Naive thymus-derived CD8-positive, alpha-beta T cell (primary cell): ENCODE measurements around the gene LRCOL1. TPM values are rescaled to one million over a fixed set of nuclear protein-coding genes. Genes with fewer than 3 reads are reported as not detected.

ENCODE experiments used
- ATAC-seq, 2 donors: fragments of 150-1000 bp; cut with Tn5 transposase in 1 of 2; sonication (Bioruptor Pico), chemical (Tn5 transposase) in 1 of 2; 1 replicate in 1 of 2; 2 replicates in 1 of 2; pipeline ENCODE4 v1.10.0; 2021; ENCODE audit warnings: mild to moderate bottlenecking in 2 of 2, moderate library complexity in 2 of 2
- POLR2A ChIA-PET: fragments of 350-600 bp; sonication (Branson Sonifier 250); formaldehyde crosslinking; loops from one replicate; lab custom pipeline; 2021; ENCODE audit warnings: antibody characterized with exemption; lab: Charles Lee
- DNase-seq, 10 donors: peaks; one replicate each; pipeline versions ENCODE4 v3.0.0 to v3.0.0-alpha.2; 2020 to 2022
- H3K27ac Mint-ChIP-seq, 10 donors: one replicate each; pipeline ENCODE4 v1.8.0; 2020 to 2022; ENCODE audit warnings: mild to moderate bottlenecking in 10 of 10, mixed read lengths in 10 of 10, moderate library complexity in 4 of 10, inconsistent platforms in 1 of 10
- H3K27me3 Mint-ChIP-seq, 5 donors: one replicate each; pipeline ENCODE4 v1.8.0; 2021 to 2022; ENCODE audit warnings: mixed read lengths in 5 of 5
- H3K36me3 Mint-ChIP-seq, 3 donors: one replicate each; pipeline ENCODE4 v1.8.0; 2020 to 2022; ENCODE audit warnings: mixed read lengths in 3 of 3, mild to moderate bottlenecking in 2 of 3, inconsistent platforms in 1 of 3
- H3K4me1 Mint-ChIP-seq, 4 donors: one replicate each; pipeline ENCODE4 v1.8.0; 2021 to 2022; ENCODE audit warnings: mixed read lengths in 4 of 4
- H3K4me3 Mint-ChIP-seq, 10 donors: one replicate each; pipeline ENCODE4 v1.8.0; 2020 to 2022; ENCODE audit warnings: mild to moderate bottlenecking in 10 of 10, mixed read lengths in 10 of 10, moderate library complexity in 6 of 10, inconsistent platforms in 1 of 10
- H3K9me3 Mint-ChIP-seq, 9 donors: one replicate each; pipeline ENCODE4 v1.8.0; 2020 to 2022; ENCODE audit warnings: mixed read lengths in 9 of 9, mild to moderate bottlenecking in 3 of 9, inconsistent platforms in 1 of 9, moderate library complexity in 1 of 9
- polyA plus RNA-seq, 3 donors: library from polyadenylated mRNA; unstranded; fragments of 300-500 nt; fragmentation: Illumina TruSeq; gene quantifications; one replicate each; pipeline ENCODE4 v1.2.3, GENCODE V29; 2021
- total RNA-seq, 8 experiments: library from RNA in 2 of 8; stranded (reverse) in 2 of 8; gene quantifications; one replicate each; pipeline ENCODE4 v1.2.3 and lab custom pipeline; 2021 to 2026

Gene LRCOL1
- total and polyA plus RNA-seq, 5 experiments from 2014 or later: not detected

GRCh38 chr12:132560364-132560613 is 50.1 kb downstream of the LRCOL1 start:
- Mint-ChIP-seq H3K4me3 (peak overlapping the region in 4 of 10 donors; percentile 33 to 67 (median 50)), H3K27me3 (peaks cover 0 to 22% (median 10%) of the 10 kb centered on the region in 5 donors), H3K4me1 (peaks cover 8 to 32% (median 22%) of the 10 kb centered on the region in 4 donors), H3K27ac (no peak overlapping the region), H3K9me3 (no peaks in the 10 kb centered on the region), H3K36me3 (peaks cover 2 to 8% (median 3%) of the 10 kb centered on the region in 3 donors)
- DNase-seq (peak in 2 of 10 donors; percentile 15 to 22), ATAC-seq (peak; percentile 34 to 39)
- POLR2A ChIA-PET: no interaction called here

GRCh38 chr12:132559652-132560363 is 50.6 kb downstream of the LRCOL1 start:
- POLR2A ChIA-PET: no interaction called here
- H3K27ac Mint-ChIP-seq: no peak overlapping the region
- peaks cover 2 to 8% (median 3%) of the 10 kb centered on the region in 3 donors for H3K36me3 Mint-ChIP-seq
- DNase-seq (peak in 4 of 10 donors; percentile 13 to 28 (median 22)), ATAC-seq (peak; percentile 44 to 45)
- peak overlapping the region in 9 of 10 donors; percentile 58 to 87 (median 74) for H3K4me3 Mint-ChIP-seq
- no peaks in the 10 kb centered on the region for H3K9me3 Mint-ChIP-seq
- peaks cover 8 to 32% (median 22%) of the 10 kb centered on the region in 4 donors for H3K4me1 Mint-ChIP-seq
- H3K27me3 Mint-ChIP-seq: peaks cover 0 to 22% (median 10%) of the 10 kb centered on the region in 5 donors

- ATAC-seq: no peak
- peak in 4 of 10 donors; percentile 15 to 23 (median 22) for DNase-seq
- Mint-ChIP-seq H3K9me3 (no peaks in the 10 kb centered on the region), H3K4me3 (peak overlapping the region; percentile 58 to 87 (median 75)), H3K27ac (peak overlapping the region in 1 of 10 donors; percentile 80), H3K36me3 (peaks cover 2 to 12% (median 3%) of the 10 kb centered on the region in 3 donors), H3K4me1 (peaks cover 8 to 32% (median 22%) of the 10 kb centered on the region in 4 donors), H3K27me3 (peaks cover 0 to 22% (median 10%) of the 10 kb centered on the region in 5 donors)
- POLR2A ChIA-PET: no interaction called here
These were observed 51.3 kb downstream of the LRCOL1 start for GRCh38 chr12:132558861-132559623.

- POLR2A ChIA-PET: interaction anchor here (0.8 kb wide), 1 partner anchor 120 kb away, joined by 3 read pairs; no protein-coding TSS in a partner anchor
- DNase-seq: peak in 3 of 10 donors; percentile 15 to 32 (median 21)
- Mint-ChIP-seq H3K27ac (peak overlapping the region in 1 of 10 donors; percentile 56), H3K9me3 (no peaks in the 10 kb centered on the region), H3K27me3 (peaks cover 0 to 22% (median 10%) of the 10 kb centered on the region in 5 donors), H3K36me3 (peaks cover 2 to 17% (median 3%) of the 10 kb centered on the region in 3 donors), H3K4me3 (peak overlapping the region in 9 of 10 donors; percentile 42 to 85 (median 70)), H3K4me1 (peaks cover 8 to 32% (median 21%) of the 10 kb centered on the region in 4 donors)
- ATAC-seq: peak in 1 of 2 donors; percentile 54
These were observed 52.1 kb downstream of the LRCOL1 start for GRCh38 chr12:132558042-132558856.

GRCh38 chr12:132557291-132558015 is 52.9 kb downstream of the LRCOL1 start:
- H3K9me3 Mint-ChIP-seq: no peaks in the 10 kb centered on the region
- H3K27ac Mint-ChIP-seq: peak overlapping the region in 1 of 10 donors; percentile 59
- H3K27me3 Mint-ChIP-seq: peaks cover 0 to 22% (median 10%) of the 10 kb centered on the region in 5 donors
- DNase-seq (no peak), ATAC-seq (no peak)
- peak overlapping the region in 1 of 10 donors; percentile 28 for H3K4me3 Mint-ChIP-seq
- peaks cover 2 to 20% (median 3%) of the 10 kb centered on the region in 3 donors for H3K36me3 Mint-ChIP-seq
- POLR2A ChIA-PET: interaction anchor here (0.8 kb wide), 1 partner anchor 120 kb away, joined by 3 read pairs; no protein-coding TSS in a partner anchor
- peaks cover 8 to 32% (median 21%) of the 10 kb centered on the region in 4 donors for H3K4me1 Mint-ChIP-seq

- DNase-seq (no peak), ATAC-seq (no peak)
- peaks cover 7 to 32% (median 21%) of the 10 kb centered on the region in 4 donors for H3K4me1 Mint-ChIP-seq
- peaks cover 2 to 25% (median 3%) of the 10 kb centered on the region in 3 donors for H3K36me3 Mint-ChIP-seq
- peak overlapping the region in 1 of 10 donors; percentile 59 for H3K27ac Mint-ChIP-seq
- POLR2A ChIA-PET: no interaction called here
- peak overlapping the region in 2 of 10 donors; percentile 28 to 29 for H3K4me3 Mint-ChIP-seq
- no peaks in the 10 kb centered on the region for H3K9me3 Mint-ChIP-seq
- H3K27me3 Mint-ChIP-seq: peaks cover 0 to 22% (median 10%) of the 10 kb centered on the region in 5 donors
These were observed 53.6 kb downstream of the LRCOL1 start for GRCh38 chr12:132556801-132557200.

GRCh38 chr12:132556216-132556615 is 54.2 kb downstream of the LRCOL1 start:
- DNase-seq (no peak), ATAC-seq (no peak)
- Mint-ChIP-seq H3K4me1 (peaks cover 7 to 31% (median 21%) of the 10 kb centered on the region in 4 donors), H3K4me3 (no peak overlapping the region), H3K9me3 (no peaks in the 10 kb centered on the region), H3K27ac (no peak overlapping the region), H3K36me3 (peaks cover 2 to 25% (median 3%) of the 10 kb centered on the region in 3 donors), H3K27me3 (peaks cover 0 to 22% (median 10%) of the 10 kb centered on the region in 5 donors)
- POLR2A ChIA-PET: no interaction called here

- POLR2A ChIA-PET: no interaction called here
These were observed 54.7 kb downstream of the LRCOL1 start for GRCh38 chr12:132555686-132556085.

GRCh38 chr12:132554845-132555630 is 55.3 kb downstream of the LRCOL1 start:
- Mint-ChIP-seq H3K36me3 (peaks cover 2 to 25% (median 3%) of the 10 kb centered on the region in 3 donors), H3K4me1 (peaks cover 5 to 24% (median 17%) of the 10 kb centered on the region in 4 donors), H3K27ac (peak overlapping the region in 1 of 10 donors; percentile 68), H3K9me3 (no peaks in the 10 kb centered on the region), H3K4me3 (no peak overlapping the region), H3K27me3 (peaks cover 0 to 22% (median 10%) of the 10 kb centered on the region in 5 donors)
- DNase-seq: peak in 5 of 10 donors; percentile 11 to 51 (median 22)
- POLR2A ChIA-PET: no interaction called here
- ATAC-seq: no peak

More at GRCh38 chr12:132555686-132556085, 54.7 kb downstream of the LRCOL1 start:
- Mint-ChIP-seq H3K4me3 (no peak overlapping the region), H3K9me3 (no peaks in the 10 kb centered on the region), H3K27me3 (peaks cover 0 to 22% (median 10%) of the 10 kb centered on the region in 5 donors), H3K4me1 (peaks cover 6 to 25% (median 18%) of the 10 kb centered on the region in 4 donors), H3K36me3 (peaks cover 2 to 25% (median 3%) of the 10 kb centered on the region in 3 donors), H3K27ac (peak overlapping the region in 1 of 10 donors; percentile 68)
- DNase-seq (no peak), ATAC-seq (no peak)
